Lung (tissue), 12 donors: ENCODE results near the gene PAK1. TPM values are rescaled to one million over a fixed set of nuclear protein-coding genes. Genes with fewer than 3 reads are reported as not detected.
A peak's percentile ranks its signal among the peaks of the same experiment; 100 is the strongest.
"Not testable (repeated sequence)": the region's sequence is repeated elsewhere in the genome, so short reads cannot be mapped to it uniquely, and the experiment has no call there.

ENCODE experiments used
- ATAC-seq: fragments of 200-7000 bp; cut with Tn5 transposase; one replicate; pipeline ENCODE4 v1.9.1; 2020; ENCODE audit warnings: moderate number of reproducible peaks; ENCODE audit not compliant: insufficient read depth, low FRiP score
- DNase-seq, 3 donors: peaks; one replicate each; pipeline ENCODE4 v3.0.0-alpha.2; 2013 to 2017
- H3K27ac ChIP-seq, 2 donors: one replicate each; pipeline ENCODE4 v1.5.1; 2013; ENCODE audit warnings: mild to moderate bottlenecking in 2 of 2, moderate library complexity in 2 of 2, control low read depth in 1 of 2, inconsistent platforms in 1 of 2, low read depth in 1 of 2, low read length in 1 of 2
- H3K27me3 ChIP-seq, 3 donors: one replicate each; pipeline ENCODE4 v1.5.1; 2013; ENCODE audit warnings: low read length in 2 of 3; ENCODE audit not compliant: control insufficient read depth in 3 of 3, insufficient read depth in 3 of 3
- H3K36me3 ChIP-seq, 4 donors: one replicate each; pipeline ENCODE4 v1.5.1; 2013; ENCODE audit warnings: low read length in 4 of 4, mild to moderate bottlenecking in 1 of 4, moderate library complexity in 1 of 4; ENCODE audit not compliant: control insufficient read depth in 4 of 4, insufficient read depth in 4 of 4
- H3K4me1 ChIP-seq, 5 donors: one replicate each; pipeline ENCODE4 v1.5.1; 2013; ENCODE audit warnings: low read length in 5 of 5, mild to moderate bottlenecking in 2 of 5, moderate library complexity in 1 of 5; ENCODE audit not compliant: control insufficient read depth in 5 of 5, insufficient read depth in 5 of 5
- H3K4me3 ChIP-seq: one replicate; pipeline ENCODE4 v1.5.1; 2013; ENCODE audit warnings: mild to moderate bottlenecking, control low read depth, moderate library complexity
- H3K9ac ChIP-seq, 2 donors: one replicate each; pipeline ENCODE4 v1.5.1; 2013; ENCODE audit warnings: low read length in 2 of 2, control low read depth in 1 of 2; ENCODE audit not compliant: insufficient read depth in 1 of 2
- H3K9me3 ChIP-seq, 4 donors: one replicate each; pipeline ENCODE4 v1.5.1; 2013; ENCODE audit warnings: low read length in 3 of 4, mild to moderate bottlenecking in 1 of 4, moderate library complexity in 1 of 4; ENCODE audit not compliant: control insufficient read depth in 4 of 4, insufficient read depth in 3 of 4
- WGBS, 2 donors: extraction: QIAGEN DNeasy Blood & Tissue Kit; methylation state at CpG; one replicate each; pipeline ENCODE4 v1.1.7; 2013; 5-methylcytosine and 5-hydroxymethylcytosine counted together
- polyA plus RNA-seq, 2 donors: library from polyadenylated mRNA; stranded (reverse); fragments of 200-250 nt; gene quantifications; one replicate each; pipeline ENCODE4 v1.2.1, GENCODE V29; 2013
- total RNA-seq, 2 donors: library from RNA; depleted of rRNA in 1 of 2; stranded (reverse); fragments of >200 nt in 1 of 2; gene quantifications; one replicate each; pipeline ENCODE4 v1.2.1, GENCODE V29; 2014 to 2021
- TF ChIP-seq, protein P1 (sequence below): IDR thresholded peaks from 2 replicates; pipeline ENCODE4 v1.5.1; 2012; ENCODE audit warnings: mild to moderate bottlenecking; ENCODE audit errors: control extremely low read depth, extremely low read depth
- donor health status: control.
- donor health status: control.
- donor health status: Bipolar disorder and iron deficiency.
- donor health status: healthy.
- donor health status: DM: yes; HTN: yes; CAD: no.

Gene PAK1
- total and polyA plus RNA-seq, 4 donors, result 8.4 to 70.6 (median 29.8) TPM

DNA sequence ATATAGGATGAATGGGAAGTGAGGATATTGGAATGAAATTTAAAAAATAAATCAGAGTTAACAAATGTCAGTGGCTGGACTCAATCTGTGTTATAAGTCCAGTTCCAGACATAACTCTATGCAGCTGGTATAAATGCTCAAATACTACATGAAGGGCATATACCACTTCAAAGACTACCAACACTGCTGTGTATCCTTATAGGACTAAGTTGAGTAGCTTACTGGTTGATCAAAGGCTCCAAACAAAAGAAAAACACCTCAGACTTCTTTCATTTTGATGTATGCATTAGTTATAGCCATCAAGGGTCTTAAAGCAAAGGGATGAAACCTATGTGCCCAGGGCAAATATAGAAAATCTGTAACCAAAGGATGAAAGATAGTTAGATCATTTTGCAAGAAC, 86.2 kb downstream of the PAK1 start:
- Histone ChIP-seq H3K4me1 (peaks cover 0 to 4% (median 0%) of the 10 kb centered on the region in 5 donors), H3K36me3 (peaks cover 0 to 8% (median 3%) of the 10 kb centered on the region in 4 donors), H3K4me3 (no peak overlapping the region), H3K9me3 (no peaks in the 10 kb centered on the region), H3K9ac (no peak overlapping the region), H3K27ac (no peak overlapping the region), H3K27me3 (no peaks in the 10 kb centered on the region)
- TF ChIP-seq, protein P1, sequence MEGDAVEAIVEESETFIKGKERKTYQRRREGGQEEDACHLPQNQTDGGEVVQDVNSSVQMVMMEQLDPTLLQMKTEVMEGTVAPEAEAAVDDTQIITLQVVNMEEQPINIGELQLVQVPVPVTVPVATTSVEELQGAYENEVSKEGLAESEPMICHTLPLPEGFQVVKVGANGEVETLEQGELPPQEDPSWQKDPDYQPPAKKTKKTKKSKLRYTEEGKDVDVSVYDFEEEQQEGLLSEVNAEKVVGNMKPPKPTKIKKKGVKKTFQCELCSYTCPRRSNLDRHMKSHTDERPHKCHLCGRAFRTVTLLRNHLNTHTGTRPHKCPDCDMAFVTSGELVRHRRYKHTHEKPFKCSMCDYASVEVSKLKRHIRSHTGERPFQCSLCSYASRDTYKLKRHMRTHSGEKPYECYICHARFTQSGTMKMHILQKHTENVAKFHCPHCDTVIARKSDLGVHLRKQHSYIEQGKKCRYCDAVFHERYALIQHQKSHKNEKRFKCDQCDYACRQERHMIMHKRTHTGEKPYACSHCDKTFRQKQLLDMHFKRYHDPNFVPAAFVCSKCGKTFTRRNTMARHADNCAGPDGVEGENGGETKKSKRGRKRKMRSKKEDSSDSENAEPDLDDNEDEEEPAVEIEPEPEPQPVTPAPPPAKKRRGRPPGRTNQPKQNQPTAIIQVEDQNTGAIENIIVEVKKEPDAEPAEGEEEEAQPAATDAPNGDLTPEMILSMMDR, result no peak
- no peak for ATAC-seq
- no peak for DNase-seq

DNA sequence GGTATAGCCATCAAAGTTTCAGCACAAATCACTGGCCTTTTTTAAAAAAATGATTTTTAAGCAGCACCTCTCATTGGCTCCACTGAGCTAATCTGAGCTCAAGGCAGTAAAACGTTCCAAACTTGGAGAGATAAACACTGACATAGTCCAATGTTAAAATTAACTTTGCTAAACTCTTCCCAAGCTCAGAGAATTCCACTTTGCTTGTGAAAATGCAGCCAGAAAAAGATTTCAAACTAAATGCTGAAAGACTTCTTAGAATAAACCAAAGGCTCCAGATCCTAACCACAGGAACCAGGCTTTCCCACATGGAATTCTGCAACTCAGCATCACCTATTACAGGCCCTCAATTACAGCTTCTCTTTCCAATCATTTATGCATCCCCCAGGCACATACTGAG, 87.7 kb downstream of the PAK1 start:
- Histone ChIP-seq H3K36me3 (peaks cover 0 to 4% (median 1%) of the 10 kb centered on the region in 4 donors), H3K4me1 (peaks cover 0 to 4% (median 0%) of the 10 kb centered on the region in 5 donors), H3K27ac (no peak overlapping the region), H3K9ac (no peak overlapping the region), H3K27me3 (no peaks in the 10 kb centered on the region), H3K9me3 (no peaks in the 10 kb centered on the region), H3K4me3 (no peak overlapping the region)
- no peak for ATAC-seq
- 53 to 68% methylated on average over 1 of the region's 1 CpG for WGBS, 2 donors
- TF ChIP-seq, protein P1, result no peak
- DNase-seq, result peak in 1 of 3 donors; percentile 29

DNA sequence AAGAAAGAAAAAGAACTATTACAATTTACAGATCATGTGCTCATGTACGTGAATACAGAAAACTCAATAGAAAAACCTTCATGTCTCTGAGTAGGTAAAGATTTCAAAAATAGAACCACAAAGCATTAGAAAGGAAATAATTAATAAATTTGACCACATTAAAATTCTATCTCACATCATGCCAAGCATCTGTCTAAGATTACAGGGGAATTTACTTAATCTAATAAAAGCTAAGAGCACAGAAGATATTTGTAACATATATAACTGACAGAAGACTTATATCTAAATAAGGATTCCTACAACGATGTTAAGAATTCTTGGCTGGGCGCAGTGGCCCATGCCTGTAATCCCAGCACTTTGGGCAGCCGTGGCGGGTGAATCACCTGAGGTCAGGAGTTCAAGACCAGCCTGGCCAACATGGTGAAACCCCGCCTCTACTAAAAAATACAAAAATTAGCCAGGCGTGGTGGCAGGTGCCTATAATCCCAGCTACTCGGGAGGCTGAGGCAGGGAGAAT, 88.6 kb downstream of the PAK1 start:
- WGBS, 2 donors, result 94 to 95% methylated on average over 8 of the region's 8 CpGs
- H3K4me1 ChIP-seq, H3K4me3 ChIP-seq, H3K27me3 ChIP-seq, H3K27ac ChIP-seq, DNase-seq, H3K36me3 ChIP-seq, ATAC-seq, H3K9me3 ChIP-seq, H3K9ac ChIP-seq: not testable (repeated sequence)

DNA sequence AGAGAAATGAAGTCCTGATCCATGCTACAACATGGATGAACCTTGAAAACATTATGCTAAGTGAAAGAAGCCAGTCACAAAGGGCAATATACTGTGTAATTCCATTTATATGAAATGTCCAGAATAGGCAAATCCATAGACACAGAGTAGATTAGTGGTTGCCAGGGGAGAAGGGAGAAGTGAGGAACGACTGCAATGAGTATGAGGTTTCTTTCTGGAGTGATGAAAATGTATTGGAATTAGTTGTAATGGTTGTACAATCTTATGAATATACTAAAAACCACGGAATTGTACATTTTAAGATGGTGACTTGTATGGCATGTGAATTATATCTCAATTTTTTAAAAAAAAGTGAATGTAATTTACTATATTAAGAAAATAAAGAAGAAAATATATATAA, 89.3 kb downstream of the PAK1 start:
- Histone ChIP-seq H3K9ac (no peak overlapping the region), H3K9me3 (no peaks in the 10 kb centered on the region), H3K36me3 (peaks cover 0 to 2% (median 0%) of the 10 kb centered on the region in 4 donors), H3K27me3 (no peaks in the 10 kb centered on the region), H3K4me1 (peaks cover 0 to 4% (median 0%) of the 10 kb centered on the region in 5 donors), H3K27ac (no peak overlapping the region), H3K4me3 (no peak overlapping the region)
- no peak for ATAC-seq
- TF ChIP-seq, protein P1, result no peak
- 47 to 49% methylated on average over 2 of the region's 2 CpGs for WGBS, 2 donors
- no peak for DNase-seq

DNA sequence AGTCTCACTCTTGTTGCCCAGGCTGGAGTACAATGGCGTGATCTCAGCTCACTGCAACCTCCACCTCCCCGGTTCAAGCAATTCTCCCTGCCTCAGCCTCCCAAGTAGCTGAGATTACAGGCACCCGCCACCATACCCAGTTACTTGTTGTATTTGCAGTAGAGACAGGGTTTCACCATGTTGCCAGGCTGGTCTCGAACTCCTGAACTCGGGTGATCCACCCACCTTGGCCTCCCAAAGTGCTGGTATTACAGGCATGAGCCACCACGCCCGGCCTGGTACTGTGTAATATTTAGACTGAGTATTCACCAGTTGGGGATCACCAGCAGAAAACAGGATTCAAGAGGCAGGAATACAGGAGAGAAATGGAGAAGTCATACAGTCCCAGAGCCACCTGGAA, 90.5 kb downstream of the PAK1 start:
- H3K27ac ChIP-seq, H3K27me3 ChIP-seq, DNase-seq, H3K9ac ChIP-seq, H3K4me3 ChIP-seq, H3K9me3 ChIP-seq, H3K4me1 ChIP-seq, ATAC-seq, H3K36me3 ChIP-seq: not testable (repeated sequence)
- 96 to 99% methylated on average over 7 of the region's 7 CpGs for WGBS, 2 donors
